HG02610 (cell line): ENCODE results near the gene IQCB1.
A peak's percentile ranks its signal among the peaks of the same experiment; 100 is the strongest.
"Not testable (repeated sequence)": the region's sequence is repeated elsewhere in the genome, so short reads cannot be mapped to it uniquely, and the experiment has no call there.

Experiments
- ATAC-seq: cut with Tn5 transposase; IDR thresholded peaks from one replicate; pipeline ENCODE4 v1.9.1; 2021; ENCODE audit warnings: mild to moderate bottlenecking, moderate library complexity; ENCODE audit not compliant: unreplicated experiment

The IQCB1 gene

GRCh38 chr3:121834671-121835464 is at the start of gene IQCB1, which contains the start of gene EAF2:
Gene IQCB1 (minus strand): TSS chr3:121835060. CDS start chr3:121828960, 6,100 bp downstream.
Gene EAF2 (plus strand): TSS chr3:121835209. CDS start chr3:121835286, 77 bp downstream.
- peak; percentile 99 for ATAC-seq

- ATAC-seq, result no peak
These were observed 48.6 kb upstream of the IQCB1 start for GRCh38 chr3:121883507-121883906.

GRCh38 chr3:121878411-121878810 is 43.6 kb upstream of the IQCB1 start:
- ATAC-seq, result no peak

GRCh38 chr3:121871430-121871829 is 36.6 kb upstream of the IQCB1 start:
- ATAC-seq, result no peak

- ATAC-seq, result no peak
These were observed 35.9 kb upstream of the IQCB1 start for GRCh38 chr3:121870717-121871116.

GRCh38 chr3:121869736-121870135 is 34.9 kb upstream of the IQCB1 start:
- ATAC-seq, result no peak

- no peak for ATAC-seq
These were observed 28.9 kb upstream of the IQCB1 start for GRCh38 chr3:121863801-121864200.

- not testable (repeated sequence) for ATAC-seq
These were observed 28.4 kb upstream of the IQCB1 start for GRCh38 chr3:121863247-121863646.

GRCh38 chr3:121857778-121858177 is 22.9 kb upstream of the IQCB1 start:
- not testable (repeated sequence) for ATAC-seq

GRCh38 chr3:121855555-121855954 is 20.7 kb upstream of the IQCB1 start:
- ATAC-seq, result no peak

- ATAC-seq, result no peak
These were observed 17.4 kb upstream of the IQCB1 start for GRCh38 chr3:121852256-121852655.

GRCh38 chr3:121844892-121845291 is 10.0 kb upstream of the IQCB1 start:
- ATAC-seq, result no peak

GRCh38 chr3:121839962-121840361 is 5.1 kb upstream of the IQCB1 start:
- no peak for ATAC-seq

- ATAC-seq, result no peak
These were observed 1.6 kb upstream of the IQCB1 start for GRCh38 chr3:121836481-121836880.

- no peak for ATAC-seq
These were observed 1.2 kb upstream of the IQCB1 start for GRCh38 chr3:121836064-121836463.

GRCh38 chr3:121835465-121835801 is 573 bp upstream of the IQCB1 start:
- ATAC-seq, result peak; percentile 20

- no peak for ATAC-seq
These were observed 646 bp downstream of the IQCB1 start for GRCh38 chr3:121834157-121834670.

- ATAC-seq, result no peak
These were observed 11.9 kb downstream of the IQCB1 start for GRCh38 chr3:121822973-121823372.

GRCh38 chr3:121821421-121822199 is 13.2 kb downstream of the IQCB1 start:
- ATAC-seq, result no peak

GRCh38 chr3:121819236-121819635 is 15.6 kb downstream of the IQCB1 start:
- ATAC-seq, result no peak

- no peak for ATAC-seq
These were observed 16.3 kb downstream of the IQCB1 start for GRCh38 chr3:121818578-121818977.

- no peak for ATAC-seq
These were observed 17.1 kb downstream of the IQCB1 start for GRCh38 chr3:121817753-121818152.
